GM23338 (cell line): ENCODE measurements around the gene RNF152. TPM values are rescaled to one million over a fixed set of nuclear protein-coding genes. Genes with fewer than 3 reads are reported as not detected.

Source experiments
- ATAC-seq: fragments of 200-7000 bp; cut with Tn5 transposase; 3 replicates; pipeline ENCODE4 v1.9.1; 2020
- DNase-seq: peaks from one replicate; pipeline ENCODE4 v3.0.0-alpha.2; 2015; ENCODE audit warnings: low spot score
- H2AFZ ChIP-seq: fragments of 200-600 bp; sonication (generic); 2 replicates; pipeline ENCODE4 v1.8.0; 2016; ENCODE audit warnings: antibody characterized with exemption, mild to moderate bottlenecking, moderate library complexity
- H3F3A ChIP-seq: fragments of 200-600 bp; sonication (generic); replicated peaks from 2 replicates; pipeline ENCODE4 v1.8.0; 2017; ENCODE audit warnings: antibody characterized with exemption, mixed run types, low read depth
- H3K27ac ChIP-seq: fragments of 200-600 bp; sonication (generic); 2 replicates; pipeline ENCODE4 v1.6.1; 2016; ENCODE audit warnings: low read depth
- H3K27me3 ChIP-seq: fragments of 200-600 bp; sonication (generic); 2 replicates; pipeline ENCODE4 v1.8.0; 2016; ENCODE audit warnings: mild to moderate bottlenecking, mixed run types, moderate library complexity; ENCODE audit not compliant: insufficient read depth
- H3K36me3 ChIP-seq: fragments of 200-600 bp; sonication (generic); 2 replicates; pipeline ENCODE4 v1.8.0; 2016; ENCODE audit warnings: mild to moderate bottlenecking; ENCODE audit not compliant: insufficient read depth
- H3K4me1 ChIP-seq: fragments of 200-600 bp; sonication (generic); 2 replicates; pipeline ENCODE4 v1.8.0; 2016; ENCODE audit warnings: mild to moderate bottlenecking, moderate library complexity; ENCODE audit not compliant: insufficient read depth
- H3K4me2 ChIP-seq: fragments of 200-600 bp; sonication (generic); 2 replicates; pipeline ENCODE4 v1.7.1; 2017; ENCODE audit warnings: mixed run types
- H3K4me3 ChIP-seq: fragments of 200-600 bp; sonication (generic); 2 replicates; pipeline ENCODE4 v1.6.1; 2016; ENCODE audit warnings: mixed run types
- H3K79me2 ChIP-seq: fragments of 200-600 bp; sonication (generic); replicated peaks from 2 replicates; pipeline ENCODE4 v1.8.0; 2017; ENCODE audit warnings: mild to moderate bottlenecking; ENCODE audit not compliant: insufficient read depth
- H3K9me2 ChIP-seq: fragments of 200-600 bp; sonication (generic); 2 replicates; pipeline ENCODE4 v1.8.0; 2017; ENCODE audit not compliant: insufficient read depth
- H4K20me1 ChIP-seq: fragments of 200-600 bp; sonication (generic); replicated peaks from 2 replicates; pipeline ENCODE4 v1.8.0; 2017; ENCODE audit warnings: mild to moderate bottlenecking; ENCODE audit not compliant: insufficient read depth
- H3K27ac Mint-ChIP-seq: 2 replicates; pipeline ENCODE4 v1.8.0; 2020; ENCODE audit warnings: inconsistent platforms, mild to moderate bottlenecking, moderate library complexity, mixed read lengths
- H3K27me3 Mint-ChIP-seq: 3 replicates; pipeline ENCODE4 v1.8.0; 2022; ENCODE audit warnings: low read depth, mild to moderate bottlenecking, moderate library complexity, mixed read lengths, inconsistent platforms; ENCODE audit not compliant: insufficient read depth, poor library complexity
- H3K36me3 Mint-ChIP-seq: 3 replicates; pipeline ENCODE4 v1.8.0; 2021; ENCODE audit warnings: low read depth, mild to moderate bottlenecking, inconsistent platforms, moderate library complexity, mixed read lengths
- H3K4me1 Mint-ChIP-seq: 3 replicates; pipeline ENCODE4 v1.8.0; 2020; ENCODE audit warnings: mild to moderate bottlenecking, inconsistent platforms, mixed read lengths
- H3K4me3 Mint-ChIP-seq: 3 replicates; pipeline ENCODE4 v1.8.0; 2021; ENCODE audit warnings: moderate library complexity, mild to moderate bottlenecking, inconsistent platforms, mixed read lengths
- H3K9me3 Mint-ChIP-seq: 3 replicates; pipeline ENCODE4 v1.8.0; 2020; ENCODE audit warnings: moderate library complexity, mild to moderate bottlenecking, inconsistent platforms, mixed read lengths
- CREB1 ChIP-seq: fragments of 250-450 bp; sonication (Bioruptor Pico); IDR thresholded peaks from 2 replicates; pipeline ENCODE4 v1.5.0; 2020; ENCODE audit warnings: low read depth, mild to moderate bottlenecking, moderate library complexity
- ETS1 ChIP-seq: IDR thresholded peaks from 2 replicates; pipeline ENCODE4 v1.6.1; 2016; ENCODE audit warnings: antibody characterized with exemption
- EZH2phosphoT487 ChIP-seq: fragments of 200-600 bp; sonication (generic); IDR thresholded peaks from one replicate; pipeline ENCODE4 v1.8.1; 2018; ENCODE audit warnings: antibody characterized with exemption; ENCODE audit not compliant: unreplicated experiment
- JUNB ChIP-seq: IDR thresholded peaks from one replicate; pipeline ENCODE4 v1.6.1; 2016; ENCODE audit warnings: antibody characterized with exemption; ENCODE audit not compliant: unreplicated experiment
- NANOG ChIP-seq: IDR thresholded peaks from 2 replicates; pipeline ENCODE4 v1.6.1; 2016; ENCODE audit warnings: antibody characterized with exemption, borderline replicate concordance
- POLR2AphosphoS5 ChIP-seq: IDR thresholded peaks from 2 replicates; pipeline ENCODE4 v1.6.1; 2016; ENCODE audit warnings: antibody characterized with exemption, low read depth
- REST ChIP-seq: IDR thresholded peaks from one replicate; pipeline ENCODE4 v1.6.1; 2018; ENCODE audit warnings: antibody characterized with exemption; ENCODE audit not compliant: unreplicated experiment
- STAT1 ChIP-seq: IDR thresholded peaks from one replicate; pipeline ENCODE4 v1.6.1; 2016; ENCODE audit warnings: antibody characterized with exemption; ENCODE audit not compliant: unreplicated experiment
- ZNF114 ChIP-seq: fragments of 250-450 bp; sonication (Bioruptor Pico); IDR thresholded peaks from 2 replicates; pipeline ENCODE4 v1.5.0; 2020; ENCODE audit warnings: mild to moderate bottlenecking, moderate library complexity
- ZNF331 ChIP-seq: fragments of 250-450 bp; sonication (Bioruptor Pico); IDR thresholded peaks from 2 replicates; pipeline ENCODE4 v1.5.0; 2020; ENCODE audit warnings: low read depth, mild to moderate bottlenecking, moderate library complexity
- polyA plus RNA-seq: library from polyadenylated mRNA; unstranded; fragments of >200 nt; fragmentation: Nextera tagmentation; extraction: Ambion mirVana; gene quantifications from 2 replicates; pipeline ENCODE4 v1.2.1, GENCODE V29; 2016
- total RNA-seq: library from RNA; depleted of rRNA; stranded (reverse); fragments of >200 nt; shearing (Covaris generic); gene quantifications from 2 replicates; pipeline ENCODE4 v1.2.3, GENCODE V29; 2014
- TF ChIP-seq, protein P1 (sequence below), 2 experiments: fragments of 200-600 bp in 1 of 2; sonication (generic) in 1 of 2; conservative IDR thresholded peaks; 2 replicates each; pipeline versions ENCODE4 v1.5.1 to v1.6.1; 2016 to 2017; ENCODE audit warnings: antibody characterized with exemption in 2 of 2, low read depth in 2 of 2, mild to moderate bottlenecking in 2 of 2, moderate library complexity in 1 of 2

Gene RNF152
- total and polyA plus RNA-seq, 2 experiments from 2014 or later: 1.2 to 2.9 TPM

- no peak for TF ChIP-seq REST
- TF ChIP-seq ZNF114 (CRISPR knock-in tag): no peak
- TF ChIP-seq JUNB: no peak
- TF ChIP-seq POLR2AphosphoS5: no peak
- TF ChIP-seq NANOG: no peak
- no peak for TF ChIP-seq STAT1
Measured at GRCh38 chr18:61831071-61831470, 61.7 kb downstream of the RNF152 start (continued).

DNA sequence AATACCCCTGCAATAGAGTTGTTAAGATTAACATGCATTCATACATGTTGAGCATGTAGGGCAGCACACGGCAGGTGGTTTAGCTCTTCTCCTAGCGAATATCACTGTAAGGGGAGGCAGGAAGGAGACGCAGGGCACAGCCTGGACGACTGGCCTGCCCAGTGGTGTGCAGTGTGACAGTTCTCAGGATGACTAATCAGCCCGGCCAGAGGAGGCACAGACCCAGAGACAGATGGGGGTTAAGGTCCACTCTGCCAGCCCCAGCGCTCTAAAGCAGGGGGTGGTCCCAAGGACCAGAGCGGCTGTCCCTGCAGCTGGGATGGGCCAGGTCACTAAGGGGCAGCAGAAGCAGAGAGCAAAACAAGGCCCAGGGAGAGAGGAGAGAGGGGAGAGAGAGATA, 63.7 kb downstream of the RNF152 start:
- Histone ChIP-seq H2AFZ (no peak overlapping the region), H3K36me3 (no peaks in the 10 kb centered on the region), H3K79me2 (no peaks in the 10 kb centered on the region), H3K4me1 (no peaks in the 10 kb centered on the region), H3K27ac (no peak overlapping the region), H3K9me2 (no peaks in the 10 kb centered on the region), H3F3A (no peaks in the 10 kb centered on the region), H3K4me2 (no peak overlapping the region), H4K20me1 (no peaks in the 10 kb centered on the region; the same call in 1 of the 2 replicates), H3K4me3 (no peak overlapping the region), H3K27me3 (no peaks in the 10 kb centered on the region)
- ATAC-seq (no peak), DNase-seq (no peak)
- Mint-ChIP-seq H3K27me3 (peaks cover 2% of the 10 kb centered on the region), H3K9me3 (no peaks in the 10 kb centered on the region), H3K4me3 (no peak overlapping the region), H3K36me3 (no peaks in the 10 kb centered on the region; the same call in 2 of the 3 replicates), H3K27ac (no peak overlapping the region), H3K4me1 (peaks cover 12% of the 10 kb centered on the region; the same call in 2 of the 3 replicates)
- TF ChIP-seq POLR2AphosphoS5: no peak

DNA sequence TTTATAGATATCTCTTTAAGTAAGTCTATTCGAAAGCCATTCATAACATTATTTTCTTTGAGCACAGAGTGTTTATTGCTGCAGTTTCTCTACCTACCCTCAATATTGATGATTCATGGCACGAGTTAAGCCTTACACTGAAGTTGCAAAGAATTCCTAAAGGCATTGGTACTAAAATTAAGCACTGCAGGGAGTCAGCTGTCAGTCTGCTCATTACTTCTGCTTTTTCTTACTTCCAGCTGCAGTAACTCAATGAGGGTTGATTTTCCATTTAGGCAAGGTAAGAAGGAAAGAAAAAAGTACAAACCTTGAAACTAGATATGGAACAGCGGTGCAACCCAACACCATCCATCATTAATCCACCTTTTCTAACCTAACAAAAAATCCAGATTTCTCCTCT, 65.2 kb downstream of the RNF152 start:
- H3K9me2 ChIP-seq: no peaks in the 10 kb centered on the region
- no peaks in the 10 kb centered on the region for H3K27me3 ChIP-seq
- no peaks in the 10 kb centered on the region; the same call in 1 of the 2 replicates for H4K20me1 ChIP-seq
- H2AFZ ChIP-seq: no peak overlapping the region
- Mint-ChIP-seq H3K4me3 (no peak overlapping the region), H3K27ac (no peak overlapping the region), H3K36me3 (no peaks in the 10 kb centered on the region; the same call in 2 of the 3 replicates), H3K9me3 (no peaks in the 10 kb centered on the region), H3K27me3 (peaks cover 2% of the 10 kb centered on the region), H3K4me1 (peaks cover 12% of the 10 kb centered on the region; the same call in 2 of the 3 replicates)
- no peaks in the 10 kb centered on the region for H3K4me1 ChIP-seq
- no peak for DNase-seq
- no peak overlapping the region for H3K27ac ChIP-seq
- H3K79me2 ChIP-seq: no peaks in the 10 kb centered on the region
- no peaks in the 10 kb centered on the region for H3F3A ChIP-seq
- no peak for ATAC-seq
- no peak overlapping the region for H3K4me3 ChIP-seq
- no peaks in the 10 kb centered on the region for H3K36me3 ChIP-seq
- H3K4me2 ChIP-seq: no peak overlapping the region
- TF ChIP-seq CREB1 (CRISPR knock-in tag): no peak
- TF ChIP-seq ETS1: no peak
- TF ChIP-seq STAT1: no peak
- TF ChIP-seq NANOG: no peak
- no peak for TF ChIP-seq POLR2AphosphoS5
- TF ChIP-seq, protein P1, sequence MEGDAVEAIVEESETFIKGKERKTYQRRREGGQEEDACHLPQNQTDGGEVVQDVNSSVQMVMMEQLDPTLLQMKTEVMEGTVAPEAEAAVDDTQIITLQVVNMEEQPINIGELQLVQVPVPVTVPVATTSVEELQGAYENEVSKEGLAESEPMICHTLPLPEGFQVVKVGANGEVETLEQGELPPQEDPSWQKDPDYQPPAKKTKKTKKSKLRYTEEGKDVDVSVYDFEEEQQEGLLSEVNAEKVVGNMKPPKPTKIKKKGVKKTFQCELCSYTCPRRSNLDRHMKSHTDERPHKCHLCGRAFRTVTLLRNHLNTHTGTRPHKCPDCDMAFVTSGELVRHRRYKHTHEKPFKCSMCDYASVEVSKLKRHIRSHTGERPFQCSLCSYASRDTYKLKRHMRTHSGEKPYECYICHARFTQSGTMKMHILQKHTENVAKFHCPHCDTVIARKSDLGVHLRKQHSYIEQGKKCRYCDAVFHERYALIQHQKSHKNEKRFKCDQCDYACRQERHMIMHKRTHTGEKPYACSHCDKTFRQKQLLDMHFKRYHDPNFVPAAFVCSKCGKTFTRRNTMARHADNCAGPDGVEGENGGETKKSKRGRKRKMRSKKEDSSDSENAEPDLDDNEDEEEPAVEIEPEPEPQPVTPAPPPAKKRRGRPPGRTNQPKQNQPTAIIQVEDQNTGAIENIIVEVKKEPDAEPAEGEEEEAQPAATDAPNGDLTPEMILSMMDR (conservative IDR thresholded peaks at IDR 0.05; ENCODE audit: low read depth in 2 of 2): no peak
- TF ChIP-seq JUNB: no peak
- TF ChIP-seq REST: no peak
- no peak for TF ChIP-seq ZNF331 (CRISPR knock-in tag)
- no peak for TF ChIP-seq EZH2phosphoT487
